Parathyroid adenoma (tissue), 2 donors: ENCODE measurements around the gene MBD4.
"Not testable (repeated sequence)": the region's sequence is repeated elsewhere in the genome, so short reads cannot be mapped to it uniquely, and the experiment has no call there.

Source experiments
- H2AFZ ChIP-seq: fragments of 300-600 bp; sonication (generic); one replicate; pipeline ENCODE4 v1.7.0; 2017; ENCODE audit warnings: antibody characterized with exemption, mild to moderate bottlenecking
- H3K27ac ChIP-seq: fragments of 300-600 bp; sonication (generic); one replicate; pipeline ENCODE4 v1.7.0; 2017
- H3K27me3 ChIP-seq: fragments of 300-600 bp; sonication (generic); one replicate; pipeline ENCODE4 v1.7.0; 2017; ENCODE audit warnings: low read length; ENCODE audit not compliant: control insufficient read depth, insufficient read depth
- H3K36me3 ChIP-seq: fragments of 300-600 bp; sonication (generic); one replicate; pipeline ENCODE4 v1.7.0; 2017; ENCODE audit warnings: low read length; ENCODE audit not compliant: control insufficient read depth, insufficient read depth
- H3K4me1 ChIP-seq: fragments of 300-600 bp; sonication (generic); one replicate; pipeline ENCODE4 v1.7.0; 2017; ENCODE audit warnings: control low read depth
- H3K4me2 ChIP-seq: fragments of 300-600 bp; sonication (generic); one replicate; pipeline ENCODE4 v1.7.0; 2017; ENCODE audit warnings: low read length
- H3K4me3 ChIP-seq: fragments of 300-600 bp; sonication (generic); one replicate; pipeline ENCODE4 v1.7.0; 2017; ENCODE audit warnings: low read depth, low read length
- H3K79me2 ChIP-seq: fragments of 300-600 bp; sonication (generic); one replicate; pipeline ENCODE4 v1.7.0; 2017; ENCODE audit warnings: control low read depth
- H3K9ac ChIP-seq: fragments of 300-600 bp; sonication (generic); one replicate; pipeline ENCODE4 v1.7.0; 2017; ENCODE audit warnings: mild to moderate bottlenecking
- H3K9me3 ChIP-seq: fragments of 300-600 bp; sonication (generic); one replicate; pipeline ENCODE4 v1.7.0; 2017; ENCODE audit warnings: low read length; ENCODE audit not compliant: control insufficient read depth
- CTCF ChIP-seq: fragments of 300-600 bp; sonication (generic); IDR thresholded peaks from one replicate; pipeline ENCODE4 v1.7.0; 2017; ENCODE audit warnings: antibody characterized with exemption, mild to moderate bottlenecking
- donor health status: primary hyperparathyroidism.

MBD4 gene

GRCh38 chr3:129415378-129415777 is 24.4 kb downstream of the MBD4 start:
- Histone ChIP-seq H3K27ac (no peak overlapping the region), H3K79me2 (no peaks in the 10 kb centered on the region), H3K9ac (no peak overlapping the region), H3K4me1 (peaks cover 13% of the 10 kb centered on the region), H3K36me3 (no peaks in the 10 kb centered on the region), H3K27me3 (no peaks in the 10 kb centered on the region), H3K9me3 (no peaks in the 10 kb centered on the region), H2AFZ (no peak overlapping the region), H3K4me2 (no peak overlapping the region), H3K4me3 (no peak overlapping the region)
- TF ChIP-seq CTCF, result no peak

- TF ChIP-seq CTCF, result no peak
- H3K27ac ChIP-seq, result peak overlapping the region; percentile 52
Observed at GRCh38 chr3:129413687-129414506, 25.9 kb downstream of the MBD4 start.

GRCh38 chr3:129413238-129413637 is 26.5 kb downstream of the MBD4 start:
- H3K4me3 ChIP-seq, H3K36me3 ChIP-seq, H3K79me2 ChIP-seq, H3K9me3 ChIP-seq, H3K9ac ChIP-seq, H3K27me3 ChIP-seq: not testable (repeated sequence)
- peak overlapping the region; percentile 26 for H3K4me2 ChIP-seq
- peak overlapping the region; percentile 52 for H3K27ac ChIP-seq
- peaks cover 13% of the 10 kb centered on the region for H3K4me1 ChIP-seq
- H2AFZ ChIP-seq, result peak overlapping the region; percentile 63

More at GRCh38 chr3:129413687-129414506, 25.9 kb downstream of the MBD4 start:
- Histone ChIP-seq H3K4me1 (peaks cover 13% of the 10 kb centered on the region), H3K9ac (no peak overlapping the region), H2AFZ (peak overlapping the region; percentile 63), H3K27me3 (no peaks in the 10 kb centered on the region), H3K4me2 (peak overlapping the region; percentile 26), H3K4me3 (no peak overlapping the region), H3K79me2 (no peaks in the 10 kb centered on the region), H3K9me3 (no peaks in the 10 kb centered on the region), H3K36me3 (no peaks in the 10 kb centered on the region)

GRCh38 chr3:129412542-129413198 is 27.1 kb downstream of the MBD4 start:
- Histone ChIP-seq H2AFZ (peak overlapping the region; percentile 63), H3K79me2 (no peaks in the 10 kb centered on the region), H3K9me3 (no peaks in the 10 kb centered on the region), H3K27me3 (no peaks in the 10 kb centered on the region), H3K4me3 (no peak overlapping the region), H3K36me3 (no peaks in the 10 kb centered on the region), H3K9ac (no peak overlapping the region), H3K4me1 (peaks cover 13% of the 10 kb centered on the region), H3K4me2 (no peak overlapping the region), H3K27ac (no peak overlapping the region)
- no peak for TF ChIP-seq CTCF

- Histone ChIP-seq H3K4me2 (no peak overlapping the region), H3K4me3 (no peak overlapping the region), H3K9ac (no peak overlapping the region), H3K4me1 (peaks cover 10% of the 10 kb centered on the region), H2AFZ (no peak overlapping the region), H3K9me3 (no peaks in the 10 kb centered on the region), H3K27me3 (no peaks in the 10 kb centered on the region), H3K79me2 (no peaks in the 10 kb centered on the region), H3K27ac (no peak overlapping the region), H3K36me3 (no peaks in the 10 kb centered on the region)
- TF ChIP-seq CTCF, result no peak
Observed at GRCh38 chr3:129410971-129411370, 28.8 kb downstream of the MBD4 start.
